Ovary (tissue), 9 donors: ENCODE data around the gene ERC1. TPM values are rescaled to one million over a fixed set of nuclear protein-coding genes. Genes with fewer than 3 reads are reported as not detected.

Source experiments
- DNase-seq, 5 donors: peaks; one replicate each; pipeline ENCODE4 v3.0.0-alpha.2; 2019 to 2020
- H3K27ac ChIP-seq, 2 donors: fragments of 200-600 bp; one replicate each; pipeline versions ENCODE4 v1.5.1 to v1.8.0; 2019 to 2022
- H3K27me3 ChIP-seq: fragments of 200-600 bp; one replicate; pipeline ENCODE4 v1.8.0; 2022
- H3K36me3 ChIP-seq: fragments of 200-600 bp; sonication (generic); one replicate; pipeline ENCODE4 v1.5.1; 2019
- H3K4me1 ChIP-seq: one replicate; pipeline ENCODE4 v1.8.1; 2013; ENCODE audit warnings: mild to moderate bottlenecking, moderate library complexity; ENCODE audit not compliant: insufficient read depth
- H3K4me3 ChIP-seq: fragments of 200-600 bp; sonication (generic); one replicate; pipeline ENCODE4 v1.5.1; 2017
- H3K9me3 ChIP-seq, 2 donors: fragments of 200-600 bp in 1 of 2; sonication (generic) in 1 of 2; one replicate each; pipeline versions ENCODE4 v1.5.1 to v1.8.1; 2013 to 2019; ENCODE audit warnings: mild to moderate bottlenecking in 1 of 2, moderate library complexity in 1 of 2
- CTCF ChIP-seq, 3 donors: fragments of 450-650 bp in 2 of 3; fragments of 200-600 bp in 1 of 3; IDR thresholded peaks; one replicate each; pipeline versions ENCODE4 v1.5.1 to v1.8.0; 2016 to 2022; ENCODE audit warnings: antibody characterized with exemption in 3 of 3, mild to moderate bottlenecking in 1 of 3
- EP300 ChIP-seq: sonication (generic); formaldehyde crosslinking; IDR thresholded peaks from one replicate; pipeline ENCODE4 v1.6.1; 2017; ENCODE audit warnings: antibody characterized with exemption
- POLR2A ChIP-seq: fragments of 450-650 bp; IDR thresholded peaks from one replicate; pipeline ENCODE4 v1.6.1; 2017; ENCODE audit warnings: antibody characterized with exemption, mild to moderate bottlenecking, moderate library complexity
- WGBS, 3 donors: extraction: QIAGEN DNeasy Blood & Tissue Kit in 1 of 3; methylation state at CpG; one replicate each; pipeline versions ENCODE4 v1.1.5 to v1.1.7; 2013 to 2017; 5-methylcytosine and 5-hydroxymethylcytosine counted together
- intact Hi-C, 4 donors: fragments of 100-400 bp; cut with DNase I; formaldehyde crosslinking; loops; one replicate each; pipeline versions ENCODE4 v1.11.0 to v1.15.1; 2022 to 2023
- polyA plus RNA-seq, 2 donors: library from polyadenylated mRNA; stranded (reverse); fragments of 200-250 nt in 1 of 2; fragments of 350-450 nt in 1 of 2; fragmentation: Illumina TruSeq in 1 of 2; extraction: RNeasy Lipid Tissue Mini Kit (QIAGEN cat#74804) in 1 of 2; gene quantifications; one replicate each; pipeline ENCODE4 v1.2.3, GENCODE V29; 2013 to 2014
- total RNA-seq, 7 donors: library from RNA; depleted of rRNA in 2 of 7; stranded (reverse); fragments of >200 nt in 2 of 7; fragmentation: NEBNext Ultra II Directional in 3 of 7; extraction: Animal tissue kit (Norgen Biotek cat#: 25700) in 3 of 7; gene quantifications; one replicate each; pipeline versions ENCODE4 v1.1.0 to v1.2.4, GENCODE V29; 2016 to 2023
- donor health status: DM: no; HTN: no; CAD: no; lungs with moderate emphysema.
- donor health status: DM: no; HTN: no; CAD: no.
- donor health status: Bipolar disorder and iron deficiency.
- donor health status: DM: yes; HTN: yes; CAD: no.
- donor health status: DM: no; HTN: no; CAD: no.
- donor health status: DM: yes; HTN: yes; CAD: no.

Gene ERC1
- total and polyA plus RNA-seq, 9 donors: 10.4 to 65.2 (median 51.6) TPM

DNA sequence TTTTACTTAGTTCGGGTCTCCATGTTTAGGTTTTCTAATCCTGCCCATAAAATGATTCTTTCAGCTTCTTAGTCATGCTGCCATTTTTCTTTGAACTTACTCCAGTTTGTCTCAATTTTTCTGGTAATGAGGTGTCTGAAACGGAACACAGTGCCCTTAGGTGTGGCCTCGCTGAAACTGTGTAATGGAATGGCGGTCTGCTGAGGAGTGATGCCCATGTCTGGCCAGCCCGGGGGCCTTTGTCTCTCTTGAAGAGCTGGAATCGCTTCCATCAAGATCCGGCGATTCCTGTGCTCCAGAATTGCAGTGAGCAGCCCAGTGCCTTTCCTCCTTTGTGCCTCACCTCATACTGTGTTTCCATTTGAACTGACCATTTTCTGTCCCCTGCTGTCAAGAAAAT, 490.9 kb downstream of the ERC1 start:
- Histone ChIP-seq H3K27ac (no peak overlapping the region), H3K4me3 (no peak overlapping the region), H3K9me3 (no peaks in the 10 kb centered on the region), H3K36me3 (no peaks in the 10 kb centered on the region), H3K4me1 (no peaks in the 10 kb centered on the region), H3K27me3 (no peaks in the 10 kb centered on the region)
- 90 to 92% (median 92%) methylated on average over 8 of the region's 8 CpGs for WGBS, 3 donors
- TF ChIP-seq CTCF (IDR thresholded peaks at IDR 0.05) (no peak), EP300 (no peak), POLR2A (no peak)
- intact Hi-C loops: no loop called here
- DNase-seq: no peak

GRCh38 chr12:1488908-1489381, 497.9 kb downstream of the ERC1 start:
- TF ChIP-seq POLR2A: no peak
- TF ChIP-seq CTCF (IDR thresholded peaks at IDR 0.05): no peak
- TF ChIP-seq EP300: no peak
- DNase-seq: no peak
- H3K36me3 ChIP-seq: no peaks in the 10 kb centered on the region
- 78 to 91% (median 81%) methylated on average over 13 of the region's 13 CpGs for WGBS, 3 donors
- no peak overlapping the region for H3K27ac ChIP-seq
- intact Hi-C loops: no loop called here
- no peaks in the 10 kb centered on the region for H3K4me1 ChIP-seq
- no peaks in the 10 kb centered on the region for H3K9me3 ChIP-seq
- no peaks in the 10 kb centered on the region for H3K27me3 ChIP-seq
- H3K4me3 ChIP-seq: no peak overlapping the region

- peaks cover under 1% of the 10 kb centered on the region for H3K4me1 ChIP-seq
- no peaks in the 10 kb centered on the region for H3K27me3 ChIP-seq
- TF ChIP-seq EP300: no peak
- TF ChIP-seq POLR2A: no peak
- no peak for TF ChIP-seq CTCF (IDR thresholded peaks at IDR 0.05)
- no peak overlapping the region for H3K4me3 ChIP-seq
- H3K36me3 ChIP-seq: no peaks in the 10 kb centered on the region
- intact Hi-C loops: no loop called here
- no peaks in the 10 kb centered on the region for H3K9me3 ChIP-seq
- no peak overlapping the region for H3K27ac ChIP-seq
- WGBS, 3 donors: 80 to 89% (median 82%) methylated on average over 16 of the region's 16 CpGs
- DNase-seq: no peak
These were observed 501.1 kb downstream of the ERC1 start for GRCh38 chr12:1491983-1492697.

GRCh38 chr12:1493781-1494565, 502.9 kb downstream of the ERC1 start:
- Histone ChIP-seq H3K36me3 (no peaks in the 10 kb centered on the region), H3K4me3 (no peak overlapping the region), H3K27ac (no peak overlapping the region), H3K9me3 (no peaks in the 10 kb centered on the region), H3K27me3 (no peaks in the 10 kb centered on the region), H3K4me1 (peaks cover 1% of the 10 kb centered on the region)
- intact Hi-C loops: no loop called here
- no peak for DNase-seq
- WGBS, 3 donors: 92 to 98% (median 96%) methylated on average over 15 of the region's 15 CpGs
- TF ChIP-seq POLR2A: no peak
- TF ChIP-seq CTCF (IDR thresholded peaks at IDR 0.05): no peak
- no peak for TF ChIP-seq EP300
